ENCODE measurements around the gene ZFYVE1. TPM values are rescaled to one million over a fixed set of nuclear protein-coding genes. Genes with fewer than 3 reads are reported as not detected.

The ZFYVE1 gene
- total and polyA plus RNA-seq, 2 experiments from 2014 or later: 15.6 to 18.3 TPM

- 0 out of 2 replicates have a peak, but pooled peaks cover 4% of the 10 kb centered on the region for H3K4me1 ChIP-seq (ENCODE audit: insufficient read depth)
- H3K9me2 ChIP-seq (ENCODE audit: insufficient read depth): no peaks in the 10 kb centered on the region
- no peak overlapping the region for H3K4me3 ChIP-seq
- no peaks in the 10 kb centered on the region for H3K27me3 ChIP-seq (replicated peaks; ENCODE audit: insufficient read depth)
- in situ Hi-C loops (cut with MboI): no loop called here
- no peak overlapping the region for H2AFZ ChIP-seq
- no peak for TF ChIP-seq EZH2 (IDR thresholded peaks at IDR 0.05; ENCODE audit: insufficient read depth, poor library complexity, severe bottlenecking)
- no peak for TF ChIP-seq EZH2phosphoT487 (IDR thresholded peaks at IDR 0.05; ENCODE audit: insufficient read depth, low read depth)
- no peaks in the 10 kb centered on the region for H3K79me2 ChIP-seq (ENCODE audit: insufficient read depth)
- WGBS, 2 experiments (ENCODE audit: low coverage in 1 of 2, low lambda C conversion rate in 2 of 2, missing lambda C conversion rate in 2 of 2): 78 to 82% methylated on average over 2 of the region's 2 CpGs
- H3K4me2 ChIP-seq (ENCODE audit: unreplicated experiment): no peak overlapping the region
- H3K9ac ChIP-seq: no peak overlapping the region
- no peaks in the 10 kb centered on the region for H3K9me3 ChIP-seq (ENCODE audit: low read depth)
- no peaks in the 10 kb centered on the region for H3K36me3 ChIP-seq (ENCODE audit: low read depth)
- DNase-seq: no peak
- H4K20me1 ChIP-seq (ENCODE audit: insufficient read depth): no peaks in the 10 kb centered on the region
- peaks cover 8% of the 10 kb centered on the region; the same call in 1 of the 2 replicates for H3F3A ChIP-seq (ENCODE audit: insufficient read depth)
- no peak overlapping the region for H3K27ac ChIP-seq
Observed at GRCh38 chr14:72920008-72920407, 106.9 kb downstream of the ZFYVE1 start.

Small RNA genes within 50 kb of the gene (small RNA-seq; reads per million reads assigned to genes)
- gene RN7SL586P (ENCODE audit: low read depth, low replicate concordance): not detected

Other genes starting within 250 kb of the ZFYVE1 start
- 7.9 and 13.4 TPM in 2 replicates for gene DPF3, start 133.0 kb downstream of the ZFYVE1 start, total RNA-seq (2014; rRNA removed; shearing (Covaris generic))
- 6.8 and 7.7 TPM in 2 replicates for gene DPF3, start 133.0 kb downstream of the ZFYVE1 start, polyA plus RNA-seq (2016; fragmentation: Nextera tagmentation; extraction: Ambion mirVana)
- 20.4 and 21.9 TPM in 2 replicates for gene DCAF4, start 100.6 kb downstream of the ZFYVE1 start, total RNA-seq (2014; rRNA removed; shearing (Covaris generic))
- gene DCAF4, start 100.6 kb downstream of the ZFYVE1 start, polyA plus RNA-seq (2016; fragmentation: Nextera tagmentation; extraction: Ambion mirVana): 17.1 and 17.7 TPM in 2 replicates
- gene RBM25, start 31.4 kb upstream of the ZFYVE1 start, total RNA-seq (2014; rRNA removed; shearing (Covaris generic)): 17.3 and 17.7 TPM in 2 replicates
- gene RBM25, start 31.4 kb upstream of the ZFYVE1 start, polyA plus RNA-seq (2016; fragmentation: Nextera tagmentation; extraction: Ambion mirVana): 42.5 and 52.9 TPM in 2 replicates
- 49.5 and 81.9 TPM in 2 replicates for gene PSEN1, start 109.4 kb upstream of the ZFYVE1 start, total RNA-seq (2014; rRNA removed; shearing (Covaris generic))
- gene PSEN1, start 109.4 kb upstream of the ZFYVE1 start, polyA plus RNA-seq (2016; fragmentation: Nextera tagmentation; extraction: Ambion mirVana): 46.3 and 46.6 TPM in 2 replicates
- gene PAPLN, start 210.4 kb upstream of the ZFYVE1 start, total RNA-seq (2014; rRNA removed; shearing (Covaris generic)): 0.22 and 1.0 TPM in 2 replicates
- gene PAPLN, start 210.4 kb upstream of the ZFYVE1 start, polyA plus RNA-seq (2016; fragmentation: Nextera tagmentation; extraction: Ambion mirVana): 0.51 and 0.98 TPM in 2 replicates